ENCODE measurements around the gene EEF2. TPM values are rescaled to one million over a fixed set of nuclear protein-coding genes. Genes with fewer than 3 reads are reported as not detected.

Gene EEF2
- total RNA-seq, 1 donor from 2014 or later = 1,288 TPM

DNA sequence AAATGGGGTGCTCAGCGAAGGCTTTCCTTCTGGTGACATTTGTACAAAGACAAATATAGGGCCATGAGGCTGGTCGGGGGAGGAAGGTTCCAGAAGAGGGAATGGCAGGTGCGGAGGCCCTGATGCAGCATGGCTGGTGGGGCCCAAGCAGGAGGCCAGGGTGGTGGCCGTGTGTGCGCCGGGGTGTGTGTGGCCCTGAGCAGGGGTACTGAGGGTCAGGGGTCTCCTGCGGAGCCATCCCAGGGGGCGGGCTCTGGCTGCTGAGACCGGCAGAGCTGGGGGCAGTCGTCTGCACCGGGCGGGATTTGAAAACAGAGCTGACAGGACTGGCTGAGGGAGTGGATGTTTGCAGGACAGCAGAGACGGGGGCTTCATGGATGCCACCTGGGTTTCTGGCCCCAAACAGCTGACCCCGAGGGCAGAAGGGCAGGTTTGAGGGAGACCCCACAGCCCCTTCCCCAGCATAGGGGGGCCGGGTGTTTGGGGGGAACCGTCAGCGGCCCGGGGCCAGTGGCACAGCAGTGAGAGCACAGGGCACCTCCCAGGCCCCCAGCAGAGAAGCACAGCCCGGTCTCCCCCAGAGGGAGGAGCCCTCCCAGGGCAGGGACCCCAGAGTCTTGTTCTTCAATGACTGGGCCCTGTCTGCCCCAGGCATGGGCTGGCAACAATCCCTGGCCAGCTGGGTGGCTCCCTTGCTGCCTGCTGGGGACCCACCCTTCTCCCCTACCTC is 33.7 kb upstream of the EEF2 start:
- Histone ChIP-seq H2AFZ (replicated peaks) (no peak overlapping the region), H3K4me2 (no peak overlapping the region), H3K27ac (no peak overlapping the region), H3K9me3 (ENCODE audit: low read depth) (no peaks in the 10 kb centered on the region), H3K79me2 (ENCODE audit: low read depth) (peaks cover 88% of the 10 kb centered on the region), H3K9ac (no peak overlapping the region), H4K20me1 (ENCODE audit: low read depth) (peaks cover 70% of the 10 kb centered on the region), H3K27me3 (no peaks in the 10 kb centered on the region), H3K36me3 (no peaks in the 10 kb centered on the region), H3F3A (ENCODE audit: low read depth) (no peaks in the 10 kb centered on the region), H3K4me3 (no peak overlapping the region), H3K4me1 (no peaks in the 10 kb centered on the region)
- no peaks in the 10 kb centered on the region for H3K27me3 Mint-ChIP-seq (ENCODE audit: insufficient read depth, low read depth)
- no peak for DNase-seq (ENCODE audit: low spot score)
- H3K4me3 Mint-ChIP-seq = no peak overlapping the region
- TF ChIP-seq, protein P1, sequence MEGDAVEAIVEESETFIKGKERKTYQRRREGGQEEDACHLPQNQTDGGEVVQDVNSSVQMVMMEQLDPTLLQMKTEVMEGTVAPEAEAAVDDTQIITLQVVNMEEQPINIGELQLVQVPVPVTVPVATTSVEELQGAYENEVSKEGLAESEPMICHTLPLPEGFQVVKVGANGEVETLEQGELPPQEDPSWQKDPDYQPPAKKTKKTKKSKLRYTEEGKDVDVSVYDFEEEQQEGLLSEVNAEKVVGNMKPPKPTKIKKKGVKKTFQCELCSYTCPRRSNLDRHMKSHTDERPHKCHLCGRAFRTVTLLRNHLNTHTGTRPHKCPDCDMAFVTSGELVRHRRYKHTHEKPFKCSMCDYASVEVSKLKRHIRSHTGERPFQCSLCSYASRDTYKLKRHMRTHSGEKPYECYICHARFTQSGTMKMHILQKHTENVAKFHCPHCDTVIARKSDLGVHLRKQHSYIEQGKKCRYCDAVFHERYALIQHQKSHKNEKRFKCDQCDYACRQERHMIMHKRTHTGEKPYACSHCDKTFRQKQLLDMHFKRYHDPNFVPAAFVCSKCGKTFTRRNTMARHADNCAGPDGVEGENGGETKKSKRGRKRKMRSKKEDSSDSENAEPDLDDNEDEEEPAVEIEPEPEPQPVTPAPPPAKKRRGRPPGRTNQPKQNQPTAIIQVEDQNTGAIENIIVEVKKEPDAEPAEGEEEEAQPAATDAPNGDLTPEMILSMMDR (IDR thresholded peaks at IDR 0.05) = no peak
- TF ChIP-seq EZH2phosphoT487 (IDR thresholded peaks at IDR 0.05) (no peak), EZH2 (IDR thresholded peaks at IDR 0.05) (no peak)
- H3K36me3 Mint-ChIP-seq = peaks cover 8% of the 10 kb centered on the region
- no peak overlapping the region for H3K27ac Mint-ChIP-seq
- no peaks in the 10 kb centered on the region for H3K4me1 Mint-ChIP-seq
- H3K9me3 Mint-ChIP-seq = no peaks in the 10 kb centered on the region

DNA sequence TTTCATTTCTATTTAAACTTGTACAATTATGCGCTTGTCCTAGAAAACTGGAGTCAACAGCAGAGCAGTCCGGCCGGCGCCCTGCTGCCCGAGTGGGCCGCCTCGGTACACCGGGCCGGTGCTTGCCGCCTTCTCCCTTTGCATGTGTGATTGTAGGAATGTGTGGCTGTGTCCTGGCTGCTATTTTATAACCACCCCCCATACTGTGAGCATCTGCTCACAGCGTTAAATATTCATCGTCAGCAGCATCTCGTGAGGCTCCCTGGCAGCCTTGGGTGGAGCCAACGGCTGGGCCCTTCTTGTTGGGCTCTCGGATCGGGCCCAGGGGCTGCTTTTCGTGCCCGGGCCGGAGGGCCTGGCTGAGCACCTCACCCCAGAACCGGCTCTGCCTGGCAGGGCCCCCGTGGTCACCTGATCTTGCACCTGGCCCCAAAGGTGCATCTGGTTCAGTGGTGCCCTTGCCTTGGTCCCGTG is 32.9 kb upstream of the EEF2 start:
- no peak overlapping the region for H3K4me2 ChIP-seq
- H3K4me3 ChIP-seq = no peak overlapping the region
- no peaks in the 10 kb centered on the region for H3K27me3 ChIP-seq
- no peak overlapping the region for H3K27ac Mint-ChIP-seq
- no peak overlapping the region for H2AFZ ChIP-seq (replicated peaks)
- peaks cover 74% of the 10 kb centered on the region for H4K20me1 ChIP-seq (ENCODE audit: low read depth)
- no peaks in the 10 kb centered on the region for H3K27me3 Mint-ChIP-seq (ENCODE audit: insufficient read depth, low read depth)
- no peaks in the 10 kb centered on the region for H3K4me1 Mint-ChIP-seq
- H3K9me3 Mint-ChIP-seq = no peaks in the 10 kb centered on the region
- no peak overlapping the region for H3K4me3 Mint-ChIP-seq
- no peak overlapping the region for H3K9ac ChIP-seq
- H3F3A ChIP-seq (ENCODE audit: low read depth) = no peaks in the 10 kb centered on the region
- no peak overlapping the region for H3K27ac ChIP-seq
- no peaks in the 10 kb centered on the region for H3K36me3 ChIP-seq
- no peaks in the 10 kb centered on the region for H3K4me1 ChIP-seq
- H3K36me3 Mint-ChIP-seq = peaks cover 8% of the 10 kb centered on the region
- DNase-seq (ENCODE audit: low spot score) = no peak
- H3K9me3 ChIP-seq (ENCODE audit: low read depth) = no peaks in the 10 kb centered on the region
- TF ChIP-seq, protein P1 (IDR thresholded peaks at IDR 0.05) = no peak
- TF ChIP-seq EZH2phosphoT487 (IDR thresholded peaks at IDR 0.05) (no peak), EZH2 (IDR thresholded peaks at IDR 0.05) (no peak)
- H3K79me2 ChIP-seq (ENCODE audit: low read depth) = peaks cover 93% of the 10 kb centered on the region

DNA sequence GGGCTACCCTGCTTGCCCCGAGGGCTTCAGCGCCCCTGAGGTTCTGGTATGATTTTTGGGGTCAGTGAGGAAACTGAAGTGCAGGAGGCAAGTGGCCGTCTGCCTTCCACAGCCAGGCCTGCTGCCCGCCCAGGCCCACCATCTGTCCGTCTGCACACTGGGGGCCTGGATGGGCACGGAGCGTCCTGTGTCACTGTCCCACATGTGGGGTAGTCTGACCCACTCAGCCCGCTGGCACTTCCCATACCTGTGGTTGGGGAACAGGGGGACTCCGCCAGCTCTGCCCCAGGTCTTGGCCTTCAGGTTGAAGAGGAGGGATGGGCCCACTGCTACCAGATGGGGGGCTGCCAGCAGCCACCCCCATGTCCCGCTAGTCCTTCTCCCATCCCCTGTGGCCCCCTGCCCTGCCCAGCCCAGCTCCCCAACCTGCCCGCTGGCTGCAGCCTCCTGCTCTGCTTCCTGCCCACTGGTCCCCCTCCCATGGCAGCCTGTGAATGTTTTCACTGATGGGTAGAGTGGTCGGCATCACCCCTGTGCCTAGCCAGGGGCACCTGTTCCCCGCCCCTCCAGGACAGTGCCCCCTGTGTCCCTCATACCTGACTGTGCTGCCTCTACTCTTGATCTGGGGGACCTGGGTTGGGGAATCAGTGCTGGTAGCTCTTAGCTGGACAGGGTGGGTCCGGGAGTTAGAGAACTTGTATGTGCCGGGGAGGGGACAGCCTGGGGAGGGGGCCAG is 31.8 kb upstream of the EEF2 start:
- Mint-ChIP-seq H3K9me3 (no peaks in the 10 kb centered on the region), H3K4me1 (no peaks in the 10 kb centered on the region), H3K36me3 (peaks cover 9% of the 10 kb centered on the region), H3K27ac (no peak overlapping the region), H3K27me3 (ENCODE audit: insufficient read depth, low read depth) (peaks cover 3% of the 10 kb centered on the region), H3K4me3 (no peak overlapping the region)
- no peaks in the 10 kb centered on the region for H3K4me1 ChIP-seq
- H3K4me3 ChIP-seq = no peak overlapping the region
- H3K9me3 ChIP-seq (ENCODE audit: low read depth) = no peaks in the 10 kb centered on the region
- H3F3A ChIP-seq (ENCODE audit: low read depth) = no peaks in the 10 kb centered on the region
- H2AFZ ChIP-seq (replicated peaks) = no peak overlapping the region
- no peak overlapping the region for H3K27ac ChIP-seq
- H3K36me3 ChIP-seq = no peaks in the 10 kb centered on the region
- TF ChIP-seq EZH2phosphoT487 (IDR thresholded peaks at IDR 0.05) (no peak), EZH2 (IDR thresholded peaks at IDR 0.05) (no peak)
- TF ChIP-seq, protein P1 (IDR thresholded peaks at IDR 0.05) = no peak
- no peaks in the 10 kb centered on the region for H3K27me3 ChIP-seq
- no peak overlapping the region for H3K4me2 ChIP-seq
- peaks cover 72% of the 10 kb centered on the region for H4K20me1 ChIP-seq (ENCODE audit: low read depth)
- H3K9ac ChIP-seq = no peak overlapping the region
- DNase-seq (ENCODE audit: low spot score) = no peak
- H3K79me2 ChIP-seq (ENCODE audit: low read depth) = peaks cover 91% of the 10 kb centered on the region

Data from neural progenitor cell (in vitro differentiated cells).